ENCODE results near the gene ALPL. TPM values are rescaled to one million over a fixed set of nuclear protein-coding genes. Genes with fewer than 3 reads are reported as not detected.

ALPL gene
- total and polyA plus RNA-seq, 2 donors (not counting 1 experiment from before 2014, with no cell fraction given) = 1.3 to 3.6 TPM

- Histone ChIP-seq H3K4me2 (ENCODE audit: extremely low read depth, insufficient read depth, low read length) (no peak overlapping the region), H3K4me3 (replicated peaks in 1 of 4; ENCODE audit: control extremely low read depth in 1 of 4, insufficient read depth in 1 of 4, low read depth in 3 of 4, low read length in 4 of 4) (no peak overlapping the region), H3K79me2 (ENCODE audit: control insufficient read depth, insufficient read depth, low read length) (no peaks in the 10 kb centered on the region), H3K9me3 (ENCODE audit: control insufficient read depth, insufficient read depth, low read depth, low read length) (no peaks in the 10 kb centered on the region), H4K20me1 (ENCODE audit: control insufficient read depth, extremely low read depth, insufficient read depth, low read length) (no peaks in the 10 kb centered on the region), H3K4me1 (ENCODE audit: control insufficient read depth, extremely low read depth, insufficient read depth, low read length) (no peaks in the 10 kb centered on the region), H2AFZ (ENCODE audit: low read length) (no peak overlapping the region), H3K27me3 (ENCODE audit: control insufficient read depth, insufficient read depth, low read length) (no peaks in the 10 kb centered on the region), H3K36me3 (ENCODE audit: control insufficient read depth, insufficient read depth, low read length) (no peaks in the 10 kb centered on the region), H3K9ac (ENCODE audit: insufficient read depth, low read length) (no peak overlapping the region), H3K27ac (ENCODE audit: insufficient read depth, low read length) (no peak overlapping the region)
- DNase-seq (ENCODE audit: low read depth in 2 of 2) = no peak
- TF ChIP-seq CTCF (conservative IDR thresholded peaks at IDR 0.05 in 1 of 2, IDR thresholded peaks at IDR 0.05 in 1 of 2; ENCODE audit: low read depth in 1 of 2, low read length in 2 of 2) (no peak), EZH2 (IDR thresholded peaks at IDR 0.05; ENCODE audit: low read length, missing control alignments) (no peak)
Observed at GRCh38 chr1:21610989-21611785, 102.0 kb downstream of the ALPL start.

- Histone ChIP-seq H3K36me3 (ENCODE audit: control insufficient read depth, insufficient read depth, low read length) (no peaks in the 10 kb centered on the region), H4K20me1 (ENCODE audit: control insufficient read depth, extremely low read depth, insufficient read depth, low read length) (no peaks in the 10 kb centered on the region), H2AFZ (ENCODE audit: low read length) (no peak overlapping the region), H3K27me3 (ENCODE audit: control insufficient read depth, insufficient read depth, low read length) (no peaks in the 10 kb centered on the region), H3K9me3 (ENCODE audit: control insufficient read depth, insufficient read depth, low read depth, low read length) (no peaks in the 10 kb centered on the region), H3K27ac (ENCODE audit: insufficient read depth, low read length) (no peak overlapping the region), H3K9ac (ENCODE audit: insufficient read depth, low read length) (no peak overlapping the region), H3K79me2 (ENCODE audit: control insufficient read depth, insufficient read depth, low read length) (no peaks in the 10 kb centered on the region), H3K4me2 (ENCODE audit: extremely low read depth, insufficient read depth, low read length) (no peak overlapping the region), H3K4me1 (ENCODE audit: control insufficient read depth, extremely low read depth, insufficient read depth, low read length) (no peaks in the 10 kb centered on the region), H3K4me3 (replicated peaks in 1 of 4; ENCODE audit: control extremely low read depth in 1 of 4, insufficient read depth in 1 of 4, low read depth in 3 of 4, low read length in 4 of 4) (no peak overlapping the region)
- no peak for DNase-seq (ENCODE audit: low read depth in 2 of 2)
- TF ChIP-seq CTCF (conservative IDR thresholded peaks at IDR 0.05 in 1 of 2, IDR thresholded peaks at IDR 0.05 in 1 of 2; ENCODE audit: low read depth in 1 of 2, low read length in 2 of 2) = no peak
- TF ChIP-seq EZH2 (IDR thresholded peaks at IDR 0.05; ENCODE audit: low read length, missing control alignments) = no peak
Observed at GRCh38 chr1:21612057-21612456, 102.8 kb downstream of the ALPL start.

- TF ChIP-seq EZH2 (IDR thresholded peaks at IDR 0.05; ENCODE audit: low read length, missing control alignments) (no peak), CTCF (conservative IDR thresholded peaks at IDR 0.05 in 1 of 2, IDR thresholded peaks at IDR 0.05 in 1 of 2; ENCODE audit: low read depth in 1 of 2, low read length in 2 of 2) (no peak)
- Histone ChIP-seq H3K27ac (ENCODE audit: insufficient read depth, low read length) (no peak overlapping the region), H3K27me3 (ENCODE audit: control insufficient read depth, insufficient read depth, low read length) (no peaks in the 10 kb centered on the region), H3K4me2 (ENCODE audit: extremely low read depth, insufficient read depth, low read length) (no peak overlapping the region), H3K9me3 (ENCODE audit: control insufficient read depth, insufficient read depth, low read depth, low read length) (no peaks in the 10 kb centered on the region), H2AFZ (ENCODE audit: low read length) (no peak overlapping the region), H3K4me3 (replicated peaks in 1 of 4; ENCODE audit: control extremely low read depth in 1 of 4, insufficient read depth in 1 of 4, low read depth in 3 of 4, low read length in 4 of 4) (no peak overlapping the region), H3K9ac (ENCODE audit: insufficient read depth, low read length) (no peak overlapping the region), H3K79me2 (ENCODE audit: control insufficient read depth, insufficient read depth, low read length) (no peaks in the 10 kb centered on the region), H3K4me1 (ENCODE audit: control insufficient read depth, extremely low read depth, insufficient read depth, low read length) (no peaks in the 10 kb centered on the region), H4K20me1 (ENCODE audit: control insufficient read depth, extremely low read depth, insufficient read depth, low read length) (no peaks in the 10 kb centered on the region), H3K36me3 (ENCODE audit: control insufficient read depth, insufficient read depth, low read length) (no peaks in the 10 kb centered on the region)
- no peak for DNase-seq (ENCODE audit: low read depth in 2 of 2)
Observed at GRCh38 chr1:21613072-21613867, 104.0 kb downstream of the ALPL start.

Measured in fibroblast of lung (primary cell).